HG02678 (cell line): ENCODE data around the gene DRAM1.
A peak's percentile ranks its signal among the peaks of the same experiment; 100 is the strongest.

Source experiments
- ATAC-seq: cut with Tn5 transposase; IDR thresholded peaks from one replicate; pipeline ENCODE4 v1.9.1; 2021; ENCODE audit warnings: mild to moderate bottlenecking, moderate library complexity; ENCODE audit not compliant: unreplicated experiment

DRAM1 gene

GRCh38 chr12:101876861-101877805 is at the start of gene DRAM1:
TSS of gene DRAM1 (plus strand) at chr12:101877580. CDS start at chr12:101877790, 210 bp downstream.
- peak; percentile 85 for ATAC-seq

GRCh38 chr12:101828463-101829196 is 48.8 kb upstream of the DRAM1 start:
- no peak for ATAC-seq

- ATAC-seq, result peak; percentile 1
Measured at GRCh38 chr12:101829639-101830366, 47.6 kb upstream of the DRAM1 start.

- ATAC-seq, result peak; percentile 90
Measured at GRCh38 chr12:101830367-101831325, 46.7 kb upstream of the DRAM1 start, which contains the start of gene GNPTAB. TSS of gene GNPTAB (minus strand) at chr12:101830959. CDS start at chr12:101830675, 284 bp downstream.

- ATAC-seq, result no peak
Measured at GRCh38 chr12:101832030-101832429, 45.4 kb upstream of the DRAM1 start.

- ATAC-seq, result peak; percentile 59
Measured at GRCh38 chr12:101838628-101839323, 38.6 kb upstream of the DRAM1 start.

- ATAC-seq, result no peak
Measured at GRCh38 chr12:101839324-101840283, 37.8 kb upstream of the DRAM1 start.

GRCh38 chr12:101841069-101841468 is 36.3 kb upstream of the DRAM1 start:
- no peak for ATAC-seq

- ATAC-seq, result no peak
Measured at GRCh38 chr12:101845137-101845711, 32.2 kb upstream of the DRAM1 start.

GRCh38 chr12:101847325-101847724 is 30.1 kb upstream of the DRAM1 start:
- no peak for ATAC-seq

GRCh38 chr12:101850199-101850598 is 27.2 kb upstream of the DRAM1 start:
- no peak for ATAC-seq

- ATAC-seq, result no peak
Measured at GRCh38 chr12:101852998-101853397, 24.4 kb upstream of the DRAM1 start.

GRCh38 chr12:101854747-101855146 is 22.6 kb upstream of the DRAM1 start:
- ATAC-seq, result peak; percentile 47

- no peak for ATAC-seq
Measured at GRCh38 chr12:101855364-101855884, 22.0 kb upstream of the DRAM1 start.

- ATAC-seq, result no peak
Measured at GRCh38 chr12:101855976-101856375, 21.4 kb upstream of the DRAM1 start.

GRCh38 chr12:101856614-101857013 is 20.8 kb upstream of the DRAM1 start:
- ATAC-seq, result peak; percentile 19

GRCh38 chr12:101857043-101857558 is 20.3 kb upstream of the DRAM1 start:
- ATAC-seq, result peak; percentile 48
